A549 (cell line): ENCODE measurements around the gene EIF4G1. TPM values are rescaled to one million over a fixed set of nuclear protein-coding genes. Genes with fewer than 3 reads are reported as not detected.

ENCODE experiments used
- ATAC-seq, 2 experiments: fragments of 200-7000 bp in 1 of 2; fragments of >200 bp in 1 of 2; cut with Nextera tagmentation in 1 of 2; cut with Tn5 transposase in 1 of 2; 3 replicates each; pipeline versions ENCODE4 v1.8.0 to v1.9.1; 2018 to 2020; ENCODE audit warnings: mild to moderate bottlenecking in 1 of 2, moderate library complexity in 1 of 2
- CTCF ChIA-PET: fragments of 300-600 bp; sonication (Branson Sonifier 250); formaldehyde crosslinking; extraction: SDS; loops from one replicate; lab custom pipeline; 2021; ENCODE audit warnings: antibody characterized with exemption, inconsistent platforms; lab: Yijun Ruan, JAX
- POLR2A ChIA-PET: fragments of 350-600 bp; formaldehyde crosslinking; extraction: SDS; loops from one replicate; lab custom pipeline; 2021; ENCODE audit warnings: antibody characterized with exemption, inconsistent platforms; lab: Yijun Ruan, JAX
- DNase-seq, 2 experiments: peaks; one replicate each; pipeline versions ENCODE4 v3.0.0 to v3.0.0-alpha.2; 2011 to 2016; ENCODE audit warnings: low read depth in 1 of 2, low spot score in 1 of 2
- FAIRE-seq: peaks from 2 replicates; lab custom pipeline; 2011; peaks lifted over from hg19 to GRCh38; lab: Jason Lieb, UNC
- H3K27ac ChIP-seq, 2 experiments: fragments of >200 bp; sonication (Bioruptor Twin); formaldehyde crosslinking; 3 replicates each; pipeline ENCODE4 v1.5.1; 2016 to 2017
- H3K4me1 ChIP-seq: fragments of >200 bp; sonication (Bioruptor Twin); formaldehyde crosslinking; 3 replicates; pipeline ENCODE4 v1.6.1; 2016
- H3K4me2 ChIP-seq: fragments of >200 bp; sonication (Bioruptor Twin); formaldehyde crosslinking; 3 replicates; pipeline ENCODE4 v1.6.1; 2016
- H3K4me3 ChIP-seq: fragments of >200 bp; sonication (Bioruptor Twin); formaldehyde crosslinking; 3 replicates; pipeline ENCODE4 v1.5.1; 2016
- H3K9me3 ChIP-seq: fragments of >200 bp; sonication (Bioruptor Twin); formaldehyde crosslinking; 3 replicates; pipeline ENCODE4 v1.6.1; 2016
- CBX2 ChIP-seq: fragments of 200-600 bp; sonication (generic); IDR thresholded peaks from 2 replicates; pipeline ENCODE4 v1.6.1; 2016; ENCODE audit warnings: low read depth, mild to moderate bottlenecking, borderline replicate concordance
- CBX8 ChIP-seq: fragments of 200-600 bp; sonication (generic); IDR thresholded peaks from 2 replicates; pipeline ENCODE4 v1.6.1; 2016
- CHD4 ChIP-seq: fragments of 200-600 bp; sonication (generic); IDR thresholded peaks from 2 replicates; pipeline ENCODE4 v1.6.1; 2016; ENCODE audit warnings: antibody characterized with exemption, mild to moderate bottlenecking, borderline replicate concordance
- GATA3 ChIP-seq: IDR thresholded peaks from 2 replicates; pipeline ENCODE4 v1.6.1; 2012; ENCODE audit warnings: borderline replicate concordance
- KDM1A ChIP-seq: fragments of 200-600 bp; sonication (generic); IDR thresholded peaks from 2 replicates; pipeline ENCODE4 v1.6.1; 2016; ENCODE audit warnings: low read depth, mild to moderate bottlenecking
- MAFK ChIP-seq: fragments of 450-650 bp; IDR thresholded peaks from 2 replicates; pipeline ENCODE4 v1.6.1; 2014; ENCODE audit not compliant: partially characterized antibody
- MAZ ChIP-seq: fragments of 150-350 bp; IDR thresholded peaks from 2 replicates; pipeline ENCODE4 v1.6.1; 2014; ENCODE audit warnings: antibody characterized with exemption, low read depth, low read length, borderline replicate concordance
- PHF8 ChIP-seq: fragments of 200-600 bp; sonication (generic); IDR thresholded peaks from 2 replicates; pipeline ENCODE4 v1.6.1; 2016; ENCODE audit warnings: low read depth, mild to moderate bottlenecking, antibody characterized with exemption, moderate library complexity, borderline replicate concordance
- RARB ChIP-seq: fragments of 250-450 bp; sonication (Bioruptor Pico); IDR thresholded peaks from 2 replicates; pipeline ENCODE4 v1.8.0; 2021; ENCODE audit warnings: mild to moderate bottlenecking, moderate library complexity
- TFCP2L1 ChIP-seq: fragments of 250-450 bp; sonication (Bioruptor Pico); IDR thresholded peaks from 2 replicates; pipeline ENCODE4 v1.5.0; 2021; ENCODE audit warnings: mild to moderate bottlenecking
- TP53 ChIP-seq: fragments of 250-450 bp; sonication (Bioruptor Pico); IDR thresholded peaks from 2 replicates; pipeline ENCODE4 v1.5.0; 2021; ENCODE audit warnings: mild to moderate bottlenecking, moderate library complexity
- ZC3H11A ChIP-seq: fragments of 450-650 bp; IDR thresholded peaks from 2 replicates; pipeline ENCODE4 v1.6.1; 2014; ENCODE audit warnings: antibody characterized with exemption, mild to moderate bottlenecking
- WGBS: methylation state at CpG from one replicate; pipeline ENCODE4 v1.1.6; 2017; ENCODE audit errors: missing lambda C conversion rate; 5-methylcytosine and 5-hydroxymethylcytosine counted together
- polyA plus RNA-seq, 4 experiments: library from polyadenylated mRNA; depleted of rRNA in 3 of 4; stranded (reverse); fragments of >200 nt; fragmentation: RNase III in 1 of 4; extraction: RNeasy Plus Mini Kit Qiagen cat#74134 plus additional on column Dnase treatment in 1 of 4; gene quantifications; 2 replicates in 3 of 4; 3 replicates in 1 of 4; pipeline ENCODE4 v1.2.3, GENCODE V29; 2011 to 2017
- TF ChIP-seq, protein P1 (sequence below): fragments of >200 bp; sonication (Bioruptor Twin); formaldehyde crosslinking; IDR thresholded peaks from 2 replicates; pipeline ENCODE4 v1.6.1; 2016
- TF ChIP-seq, protein P2 (sequence below): fragments of 200-600 bp; sonication (generic); IDR thresholded peaks from 2 replicates; pipeline ENCODE4 v1.6.1; 2016; ENCODE audit warnings: antibody characterized with exemption, mild to moderate bottlenecking, moderate library complexity
- TF ChIP-seq, protein P3 (sequence below): fragments of 250-450 bp; sonication (Bioruptor Pico); IDR thresholded peaks from 2 replicates; pipeline ENCODE4 v1.5.0; 2021; ENCODE audit warnings: mild to moderate bottlenecking, moderate library complexity, borderline replicate concordance

EIF4G1 gene
- polyA plus RNA-seq, 2 of the 4 experiments (the other 2 are of a cell fraction) = 152 to 248 TPM

DNA sequence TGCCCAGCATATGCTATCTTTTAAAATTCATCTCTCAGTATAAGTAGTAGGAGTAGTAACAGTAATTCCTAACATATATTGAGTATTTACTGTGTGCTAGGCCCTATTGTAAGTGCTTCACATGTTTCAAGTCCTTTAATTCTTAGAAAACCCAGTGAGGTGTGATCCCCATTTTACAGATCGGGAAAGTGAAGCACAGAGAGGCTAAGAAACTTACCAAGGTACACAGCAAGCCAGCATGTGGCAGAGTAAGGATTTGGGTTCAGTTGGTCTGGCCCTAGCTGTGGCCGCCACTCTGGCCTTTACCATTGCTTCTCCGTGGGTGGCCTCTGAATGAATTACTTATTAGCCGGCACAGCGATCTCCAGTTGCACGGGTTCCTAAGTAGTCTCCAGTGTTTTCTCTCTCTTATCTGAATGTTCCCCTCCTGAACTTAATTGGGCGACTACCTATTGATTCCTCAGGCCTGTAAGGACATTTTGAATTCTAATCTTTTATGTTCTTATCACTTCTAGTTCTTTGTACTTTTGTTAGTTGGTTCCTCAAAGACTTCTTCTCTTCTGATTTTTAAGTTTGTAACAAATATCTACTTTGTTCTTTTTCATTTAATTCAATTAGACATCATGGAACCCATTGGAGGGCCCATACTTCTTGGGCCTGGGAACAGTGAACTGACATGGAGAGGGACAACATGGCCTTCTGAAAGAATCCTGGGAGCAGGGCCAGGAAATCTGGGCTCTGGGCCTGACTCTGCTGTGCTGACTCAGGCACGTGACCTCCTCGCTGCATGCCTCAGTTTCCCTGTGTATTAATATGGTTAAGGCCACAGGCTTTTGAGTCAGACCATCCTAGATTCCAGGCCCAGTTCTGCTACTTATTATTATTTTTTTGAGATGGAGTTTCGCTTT is 35.4 kb downstream of the EIF4G1 start:
- Histone ChIP-seq H3K27ac (no peak overlapping the region), H3K4me1 (peaks cover 8% of the 10 kb centered on the region; the same call in 2 of the 3 replicates), H3K4me3 (no peak overlapping the region), H3K4me2 (no peak overlapping the region), H3K9me3 (no peaks in the 10 kb centered on the region)
- FAIRE-seq = no peak
- ChIA-PET CTCF (interaction anchor here (1.7 to 2.2 kb wide), 2 partner anchors 12 to 191 kb away, joined by 5 to 9 read pairs; partner anchors contain the start of gene FAM131A), POLR2A (no interaction called here)
- TF ChIP-seq CBX8 = no peak
- no peak for TF ChIP-seq RARB (CRISPR knock-in tag)
- no peak for TF ChIP-seq GATA3
- TF ChIP-seq, protein P1, sequence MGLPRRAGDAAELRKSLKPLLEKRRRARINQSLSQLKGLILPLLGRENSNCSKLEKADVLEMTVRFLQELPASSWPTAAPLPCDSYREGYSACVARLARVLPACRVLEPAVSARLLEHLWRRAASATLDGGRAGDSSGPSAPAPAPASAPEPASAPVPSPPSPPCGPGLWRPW = no peak
- no peak for TF ChIP-seq TFCP2L1 (CRISPR knock-in tag)
- TF ChIP-seq, protein P2, sequence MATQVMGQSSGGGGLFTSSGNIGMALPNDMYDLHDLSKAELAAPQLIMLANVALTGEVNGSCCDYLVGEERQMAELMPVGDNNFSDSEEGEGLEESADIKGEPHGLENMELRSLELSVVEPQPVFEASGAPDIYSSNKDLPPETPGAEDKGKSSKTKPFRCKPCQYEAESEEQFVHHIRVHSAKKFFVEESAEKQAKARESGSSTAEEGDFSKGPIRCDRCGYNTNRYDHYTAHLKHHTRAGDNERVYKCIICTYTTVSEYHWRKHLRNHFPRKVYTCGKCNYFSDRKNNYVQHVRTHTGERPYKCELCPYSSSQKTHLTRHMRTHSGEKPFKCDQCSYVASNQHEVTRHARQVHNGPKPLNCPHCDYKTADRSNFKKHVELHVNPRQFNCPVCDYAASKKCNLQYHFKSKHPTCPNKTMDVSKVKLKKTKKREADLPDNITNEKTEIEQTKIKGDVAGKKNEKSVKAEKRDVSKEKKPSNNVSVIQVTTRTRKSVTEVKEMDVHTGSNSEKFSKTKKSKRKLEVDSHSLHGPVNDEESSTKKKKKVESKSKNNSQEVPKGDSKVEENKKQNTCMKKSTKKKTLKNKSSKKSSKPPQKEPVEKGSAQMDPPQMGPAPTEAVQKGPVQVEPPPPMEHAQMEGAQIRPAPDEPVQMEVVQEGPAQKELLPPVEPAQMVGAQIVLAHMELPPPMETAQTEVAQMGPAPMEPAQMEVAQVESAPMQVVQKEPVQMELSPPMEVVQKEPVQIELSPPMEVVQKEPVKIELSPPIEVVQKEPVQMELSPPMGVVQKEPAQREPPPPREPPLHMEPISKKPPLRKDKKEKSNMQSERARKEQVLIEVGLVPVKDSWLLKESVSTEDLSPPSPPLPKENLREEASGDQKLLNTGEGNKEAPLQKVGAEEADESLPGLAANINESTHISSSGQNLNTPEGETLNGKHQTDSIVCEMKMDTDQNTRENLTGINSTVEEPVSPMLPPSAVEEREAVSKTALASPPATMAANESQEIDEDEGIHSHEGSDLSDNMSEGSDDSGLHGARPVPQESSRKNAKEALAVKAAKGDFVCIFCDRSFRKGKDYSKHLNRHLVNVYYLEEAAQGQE = no peak
- no peak for TF ChIP-seq ZC3H11A
- no peak for TF ChIP-seq TP53 (CRISPR knock-in tag)
- no peak for TF ChIP-seq MAFK
- no peak for TF ChIP-seq PHF8
- TF ChIP-seq CBX2 = no peak
- no peak for TF ChIP-seq CHD4
- no peak for TF ChIP-seq KDM1A
- 81% methylated on average over 10 of the region's 10 CpGs for WGBS
- DNase-seq = no peak
- ATAC-seq = no peak

DNA sequence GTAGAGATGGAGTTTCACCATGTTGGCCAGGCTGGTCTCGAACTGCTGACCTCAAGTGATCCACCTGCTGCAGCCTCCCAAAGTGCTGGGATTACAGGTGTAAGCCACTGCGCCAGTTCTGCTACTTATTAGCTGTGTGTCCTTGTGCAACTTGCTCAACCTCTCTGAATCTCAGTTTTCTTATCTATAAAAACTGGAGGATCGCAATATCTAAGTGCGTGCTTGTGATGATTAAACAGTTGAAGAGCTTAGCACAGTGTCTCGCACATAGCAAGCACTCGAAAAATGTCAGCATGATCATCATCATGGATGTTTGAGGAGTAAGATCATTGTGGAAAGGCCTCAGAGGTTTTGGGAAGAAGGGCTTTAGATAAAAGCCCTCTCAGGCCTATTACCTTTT is 36.2 kb downstream of the EIF4G1 start:
- CTCF ChIA-PET = interaction anchor here (2.1 kb wide), 1 partner anchor 21 kb away, joined by 4 read pairs; no protein-coding TSS in a partner anchor
- WGBS = 84% methylated on average over 6 of the region's 6 CpGs
- Histone ChIP-seq H3K27ac (no peak overlapping the region), H3K4me3 (no peak overlapping the region), H3K4me1 (peaks cover 4% of the 10 kb centered on the region; the same call in 2 of the 3 replicates), H3K4me2 (no peak overlapping the region), H3K9me3 (no peaks in the 10 kb centered on the region)
- no peak for FAIRE-seq
- TF ChIP-seq MAZ (no peak), RARB (CRISPR knock-in tag) (no peak), KDM1A (no peak), GATA3 (no peak)
- TF ChIP-seq, protein P3, sequence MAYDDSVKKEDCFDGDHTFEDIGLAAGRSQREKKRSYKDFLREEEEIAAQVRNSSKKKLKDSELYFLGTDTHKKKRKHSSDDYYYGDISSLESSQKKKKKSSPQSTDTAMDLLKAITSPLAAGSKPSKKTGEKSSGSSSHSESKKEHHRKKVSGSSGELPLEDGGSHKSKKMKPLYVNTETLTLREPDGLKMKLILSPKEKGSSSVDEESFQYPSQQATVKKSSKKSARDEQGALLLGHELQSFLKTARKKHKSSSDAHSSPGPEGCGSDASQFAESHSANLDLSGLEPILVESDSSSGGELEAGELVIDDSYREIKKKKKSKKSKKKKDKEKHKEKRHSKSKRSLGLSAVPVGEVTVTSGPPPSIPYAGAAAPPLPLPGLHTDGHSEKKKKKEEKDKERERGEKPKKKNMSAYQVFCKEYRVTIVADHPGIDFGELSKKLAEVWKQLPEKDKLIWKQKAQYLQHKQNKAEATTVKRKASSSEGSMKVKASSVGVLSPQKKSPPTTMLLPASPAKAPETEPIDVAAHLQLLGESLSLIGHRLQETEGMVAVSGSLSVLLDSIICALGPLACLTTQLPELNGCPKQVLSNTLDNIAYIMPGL = no peak
- POLR2A ChIA-PET = interaction anchor here (0.9 kb wide), 1 partner anchor 12 kb away, joined by 4 read pairs; no protein-coding TSS in a partner anchor
- ATAC-seq = no peak
- DNase-seq = no peak
